Fibroblast of skin of abdomen (primary cell): ENCODE measurements around the gene CYBC1.
A peak's percentile ranks its signal among the peaks of the same experiment; 100 is the strongest.
"Not testable (repeated sequence)": the region's sequence is repeated elsewhere in the genome, so short reads cannot be mapped to it uniquely, and the experiment has no call there.

Source experiments
- DNase-seq: peaks from one replicate; pipeline ENCODE4 v3.0.0-alpha.2; 2013

Gene CYBC1

DNA sequence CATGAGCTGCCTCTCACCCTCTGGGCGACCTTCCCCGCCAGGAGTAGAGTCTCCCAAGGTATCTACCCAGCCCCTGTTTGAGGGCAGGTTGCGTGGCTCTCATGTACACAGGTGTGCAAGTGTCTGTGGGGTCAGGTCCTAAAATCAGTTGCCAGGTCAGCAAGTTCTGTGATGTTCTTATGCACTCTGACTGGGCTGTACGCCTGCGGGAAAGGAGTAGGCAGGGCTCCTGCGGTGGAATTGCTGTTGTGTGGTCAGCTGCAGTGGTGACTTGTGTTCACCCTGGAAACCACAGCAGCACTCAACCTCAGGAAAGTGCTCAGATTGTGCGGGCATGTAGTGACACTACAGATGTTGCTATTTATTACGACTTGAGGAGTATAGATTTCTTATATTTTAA lies 27.4 kb upstream of the CYBC1 start:
- no peak for DNase-seq

- peak; percentile 32 for DNase-seq
Measured at GRCh38 chr17:82475458-82475857, 24.9 kb upstream of the CYBC1 start.

GRCh38 chr17:82474223-82475010 lies 23.9 kb upstream of the CYBC1 start:
- no peak for DNase-seq

GRCh38 chr17:82470065-82470464 lies 19.5 kb upstream of the CYBC1 start:
- no peak for DNase-seq

GRCh38 chr17:82468692-82469091 lies 18.1 kb upstream of the CYBC1 start:
- no peak for DNase-seq

DNA sequence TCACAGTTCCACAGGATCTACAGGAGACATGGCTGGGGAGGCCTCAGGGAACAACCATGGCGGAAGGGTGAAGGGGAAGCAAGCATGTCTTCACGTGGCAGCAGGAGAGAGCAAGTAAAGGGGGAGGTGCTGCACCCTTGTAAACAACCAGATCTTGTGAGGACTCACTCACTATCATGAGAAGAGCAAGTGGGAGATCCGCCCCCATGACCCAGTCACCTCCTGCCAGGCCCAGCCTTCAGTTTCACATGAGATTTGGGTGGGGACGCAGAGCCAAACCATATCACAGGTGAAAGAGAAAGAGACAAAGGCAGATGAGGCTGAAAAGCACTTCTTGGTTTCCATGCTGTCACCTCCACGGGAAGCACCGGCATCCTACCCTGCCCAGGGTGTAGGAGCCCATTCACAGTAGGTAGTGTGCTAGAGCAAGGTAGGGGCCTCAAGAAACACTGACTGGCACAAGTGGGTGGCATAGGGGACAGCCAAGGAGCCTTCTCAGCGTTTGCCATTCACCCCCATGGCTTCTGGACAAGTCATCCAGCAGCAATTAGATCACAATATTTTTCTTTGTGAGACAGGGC lies 14.6 kb upstream of the CYBC1 start:
- DNase-seq: no peak

DNA sequence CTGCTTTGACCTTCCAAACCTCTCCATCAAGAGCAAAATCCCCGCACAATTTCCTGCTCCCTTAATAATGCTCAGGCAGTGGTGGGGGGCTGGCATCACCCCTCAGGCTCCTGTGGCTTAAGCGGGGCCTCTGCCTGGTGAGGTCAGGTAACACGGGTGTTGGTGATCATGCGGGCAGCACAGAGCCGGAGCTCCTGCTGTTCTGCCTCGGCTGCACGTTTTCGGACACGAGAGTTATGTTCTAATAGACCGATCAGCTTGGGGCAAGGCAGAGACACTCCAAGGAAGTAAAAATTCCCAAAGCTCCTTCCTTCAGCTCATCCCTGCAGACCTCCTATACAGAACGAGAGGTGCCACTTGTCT lies 14.0 kb upstream of the CYBC1 start:
- DNase-seq: no peak

DNA sequence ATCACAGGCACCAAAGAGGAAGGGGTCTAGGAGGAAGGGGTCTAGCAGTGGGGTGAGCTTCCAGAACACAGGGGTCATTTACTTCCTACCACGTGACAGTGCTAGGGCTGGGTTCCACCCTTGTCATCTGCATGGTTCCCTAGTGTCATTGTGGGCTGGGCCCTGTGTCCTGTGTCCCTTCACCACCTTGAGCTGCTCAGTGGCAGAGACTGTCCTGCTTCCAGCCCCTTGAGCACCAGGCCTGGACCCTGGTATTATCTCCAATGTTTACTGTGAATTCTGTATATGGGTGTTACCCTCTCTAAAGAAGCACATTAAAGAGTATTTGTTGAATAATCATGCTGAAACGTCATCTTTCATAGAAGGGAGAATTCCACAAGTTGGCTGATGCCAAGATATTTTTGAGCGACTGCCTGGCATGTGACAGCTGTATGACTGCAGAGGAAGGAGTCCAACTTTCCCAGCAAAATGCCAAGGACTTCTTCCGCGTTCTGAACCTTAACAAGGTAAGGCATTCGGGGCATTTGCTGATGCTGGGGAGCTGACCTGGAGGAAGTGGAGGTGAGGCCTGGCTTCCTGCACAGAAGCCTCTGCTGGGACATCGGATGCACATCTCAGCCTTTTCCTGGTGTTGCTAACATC lies 13.5 kb upstream of the CYBC1 start:
- no peak for DNase-seq

GRCh38 chr17:82463391-82463790 lies 12.8 kb upstream of the CYBC1 start:
- no peak for DNase-seq

DNA sequence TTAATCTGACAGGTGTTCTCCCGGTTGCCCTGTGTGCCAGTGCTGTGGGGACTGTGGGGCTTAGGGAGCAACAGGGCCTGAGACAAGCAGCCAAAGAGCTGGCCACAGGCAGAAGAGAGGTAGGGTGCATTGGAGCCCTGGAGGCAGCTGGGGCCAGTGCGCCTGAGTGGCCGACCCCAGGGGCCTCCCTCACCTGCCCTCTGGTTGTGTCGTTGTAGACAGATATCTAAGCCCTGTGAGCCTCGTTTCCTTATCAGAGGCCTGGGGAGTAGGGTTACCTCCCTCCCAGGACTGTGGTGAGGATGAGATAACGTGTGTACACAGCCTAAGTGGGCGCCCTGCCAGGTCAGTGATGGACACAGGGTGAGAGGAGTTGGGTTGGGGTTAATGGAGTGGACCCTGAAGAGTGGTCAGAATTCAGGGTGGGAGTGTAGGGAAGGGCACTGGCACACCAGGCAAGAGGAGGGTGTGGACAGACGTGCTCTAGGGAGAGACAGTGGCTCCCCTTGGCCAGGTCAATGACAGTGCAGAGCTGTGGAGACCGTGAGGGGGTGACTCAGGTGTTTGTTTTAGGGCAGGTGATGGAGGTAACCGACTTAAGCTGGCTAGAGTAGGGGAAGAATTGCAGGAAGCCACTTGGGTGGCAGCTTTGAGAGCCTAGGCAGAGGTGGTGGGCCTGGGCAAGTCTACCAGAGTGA lies 11.4 kb upstream of the CYBC1 start:
- DNase-seq: no peak

DNA sequence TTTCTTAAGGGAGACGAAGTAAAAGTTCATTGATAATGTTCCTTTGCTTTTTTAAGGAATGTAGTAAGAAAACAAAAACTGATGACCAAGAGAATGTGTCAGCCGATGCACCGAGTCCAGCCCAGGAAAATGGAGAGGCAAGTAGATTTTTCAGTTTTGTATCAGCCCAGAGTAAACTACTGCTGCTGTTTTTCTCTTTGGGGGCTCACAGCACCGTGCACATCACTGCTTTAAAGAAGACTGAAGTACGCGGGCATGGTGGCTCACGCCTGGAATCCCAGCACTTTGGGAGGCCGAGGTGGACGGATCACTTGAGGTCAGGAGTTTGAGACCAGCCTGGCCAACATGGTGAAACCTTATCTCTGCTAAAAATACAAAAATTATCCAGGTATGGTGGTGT lies 9.4 kb upstream of the CYBC1 start:
- DNase-seq: not testable (repeated sequence)

- DNase-seq: no peak
Measured at GRCh38 chr17:82458885-82459424, 8.4 kb upstream of the CYBC1 start.

DNA sequence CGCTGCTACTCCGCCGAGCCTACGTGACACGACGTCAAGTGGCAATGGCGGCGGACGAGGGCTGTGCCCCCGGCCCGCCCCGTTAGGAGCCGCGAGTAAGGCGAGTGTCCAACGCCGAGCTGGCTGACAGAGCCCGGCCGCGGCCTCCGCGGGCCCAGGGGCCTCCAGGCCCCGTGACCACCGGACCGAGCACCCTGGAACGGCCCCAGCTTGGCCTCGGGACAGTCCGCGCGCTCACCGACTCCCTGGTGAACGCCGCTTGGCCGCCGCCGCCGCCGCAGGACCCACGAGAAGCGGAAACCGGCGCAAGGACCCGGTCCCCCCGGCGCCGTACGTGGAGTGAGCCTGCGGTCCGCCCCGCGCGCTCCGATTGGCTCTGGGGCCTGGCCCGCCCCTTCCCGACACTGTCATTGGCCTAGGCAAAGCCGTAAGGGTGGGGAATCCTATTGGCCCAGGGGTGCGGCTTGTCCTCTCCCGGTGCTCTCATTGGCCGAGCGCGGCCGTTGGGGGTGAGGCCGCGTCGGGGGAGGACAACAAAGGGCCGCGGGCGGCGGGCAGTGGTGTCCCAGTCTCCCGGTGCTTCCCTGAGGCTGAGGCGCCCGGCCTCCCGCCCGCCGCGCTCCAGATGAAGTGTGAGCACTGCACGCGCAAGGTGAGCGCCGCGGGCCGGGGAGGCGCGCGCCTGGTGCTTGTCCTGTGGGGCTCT lies 7.8 kb upstream of the CYBC1 start, which contains the start of gene NARF:
NARF (plus strand) TSS at position 563 of the 706 bp plus-strand sequence; CDS start at position 626, 63 bp downstream.
- peak; percentile 99 for DNase-seq

GRCh38 chr17:82457929-82458178 lies 7.3 kb upstream of the CYBC1 start:
- no peak for DNase-seq

- DNase-seq: no peak
Measured at GRCh38 chr17:82457073-82457928, 6.7 kb upstream of the CYBC1 start.

GRCh38 chr17:82453706-82454105 lies 3.2 kb upstream of the CYBC1 start:
- not testable (repeated sequence) for DNase-seq

- not testable (repeated sequence) for DNase-seq
Measured at GRCh38 chr17:82453151-82453550, 2.6 kb upstream of the CYBC1 start.

DNA sequence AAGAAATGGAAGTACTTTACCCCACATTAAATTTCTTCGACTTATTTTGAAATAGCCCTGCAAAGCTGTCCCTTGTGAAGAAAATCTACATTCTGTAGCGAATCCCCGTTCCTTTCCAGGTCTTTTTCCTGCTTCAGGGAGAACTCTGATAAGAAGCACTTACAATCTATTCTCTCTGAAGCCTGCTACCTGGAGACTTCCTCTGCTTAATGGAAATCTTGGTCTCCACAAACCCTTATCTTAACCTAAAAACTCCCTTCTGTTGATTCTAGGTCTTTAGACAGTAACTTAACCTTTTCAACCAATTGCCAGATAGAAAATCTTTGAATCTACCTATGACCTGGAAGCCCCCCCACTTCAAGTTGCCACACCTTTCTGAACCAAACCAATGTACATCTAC lies 1.6 kb upstream of the CYBC1 start:
- no peak for DNase-seq

DNA sequence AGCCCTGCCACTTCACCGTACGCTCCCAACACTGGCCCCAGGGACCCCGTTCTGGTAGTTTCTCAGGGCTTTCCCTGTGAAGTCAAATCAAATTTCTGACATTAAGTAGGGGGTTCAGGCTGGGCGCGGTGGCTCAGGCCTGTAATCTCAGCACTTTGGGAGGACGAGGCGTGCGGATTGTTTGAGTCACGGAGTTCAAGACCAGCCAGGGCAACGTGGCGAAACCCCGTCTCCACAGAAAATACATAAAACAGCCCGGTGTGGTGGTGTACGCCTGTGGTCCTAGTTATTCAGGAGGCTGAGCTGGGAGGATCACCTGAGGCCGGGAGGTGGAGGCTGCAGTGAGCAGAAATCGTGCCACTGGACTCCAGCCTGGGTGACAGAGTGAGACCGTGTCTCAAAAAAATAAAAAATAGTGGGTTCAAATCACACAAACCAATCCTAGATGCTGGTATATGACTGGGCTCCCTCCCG lies 632 bp downstream of the CYBC1 start:
- DNase-seq: no peak

- no peak for DNase-seq
Measured at GRCh38 chr17:82449131-82449882, 1.2 kb downstream of the CYBC1 start.

DNA sequence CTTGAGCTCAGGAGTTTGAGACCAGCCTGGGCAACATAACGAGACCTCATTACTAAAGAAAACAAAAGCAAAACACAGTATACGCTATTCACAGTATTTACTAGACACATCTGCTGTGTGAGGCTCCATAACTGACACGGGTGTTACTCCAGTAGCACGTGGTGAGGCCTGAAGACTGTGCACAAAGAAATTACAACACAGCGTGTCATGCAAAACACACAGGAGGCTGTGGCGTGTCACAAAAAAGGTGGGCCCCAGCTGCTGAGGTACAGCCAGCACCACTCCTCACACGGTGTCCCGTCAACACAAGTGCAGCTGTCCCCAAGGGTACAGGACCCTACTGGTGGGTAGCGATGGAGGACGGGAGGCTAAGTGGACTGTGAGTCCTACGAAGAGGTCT lies 2.7 kb downstream of the CYBC1 start:
- no peak for DNase-seq
